Liver (tissue), 3 donors: ENCODE data around the gene GLYATL3.
"Not testable (repeated sequence)": the region's sequence is repeated elsewhere in the genome, so short reads cannot be mapped to it uniquely, and the experiment has no call there.

Source experiments
- FOXA1 ChIP-seq: IDR thresholded peaks from 2 replicates; pipeline ENCODE4 v1.6.1; 2016; ENCODE audit warnings: antibody characterized with exemption
- GABPA ChIP-seq, 2 donors: IDR thresholded peaks in 1 of 2; conservative IDR thresholded peaks in 1 of 2; 2 replicates each; pipeline ENCODE4 v1.6.1; 2016; ENCODE audit warnings: antibody characterized with exemption in 2 of 2, mild to moderate bottlenecking in 1 of 2, moderate library complexity in 1 of 2
- JUND ChIP-seq, 2 donors: IDR thresholded peaks; 2 replicates each; pipeline ENCODE4 v1.6.1; 2016; ENCODE audit warnings: antibody characterized with exemption in 2 of 2
- MAX ChIP-seq: IDR thresholded peaks from 2 replicates; pipeline ENCODE4 v1.6.1; 2016; ENCODE audit warnings: antibody characterized with exemption
- RAD21 ChIP-seq, 2 donors: IDR thresholded peaks; 2 replicates each; pipeline ENCODE4 v1.6.1; 2016; ENCODE audit warnings: antibody characterized with exemption in 2 of 2, mild to moderate bottlenecking in 2 of 2
- RXRA ChIP-seq, 2 donors: IDR thresholded peaks; 2 replicates each; pipeline ENCODE4 v1.6.1; 2017 to 2018; ENCODE audit warnings: antibody characterized with exemption in 2 of 2, mild to moderate bottlenecking in 1 of 2
- SP1 ChIP-seq: IDR thresholded peaks from 2 replicates; pipeline ENCODE4 v1.6.1; 2018; ENCODE audit warnings: antibody characterized with exemption, mild to moderate bottlenecking
- TAF1 ChIP-seq: conservative IDR thresholded peaks from 2 replicates; pipeline ENCODE4 v1.6.1; 2016; ENCODE audit warnings: antibody characterized with exemption, mild to moderate bottlenecking
- YY1 ChIP-seq: IDR thresholded peaks from 2 replicates; pipeline ENCODE4 v1.6.1; 2016; ENCODE audit warnings: antibody characterized with exemption, mild to moderate bottlenecking
- TF ChIP-seq, protein P1 (sequence below): fragments of 150-350 bp; IDR thresholded peaks from 2 replicates; pipeline ENCODE4 v1.5.1; 2017; ENCODE audit warnings: improper control_type of control experiment, low read depth, low read length; ENCODE audit not compliant: missing input control
- donor health status: healthy.
- donor health status: healthy.

DNA sequence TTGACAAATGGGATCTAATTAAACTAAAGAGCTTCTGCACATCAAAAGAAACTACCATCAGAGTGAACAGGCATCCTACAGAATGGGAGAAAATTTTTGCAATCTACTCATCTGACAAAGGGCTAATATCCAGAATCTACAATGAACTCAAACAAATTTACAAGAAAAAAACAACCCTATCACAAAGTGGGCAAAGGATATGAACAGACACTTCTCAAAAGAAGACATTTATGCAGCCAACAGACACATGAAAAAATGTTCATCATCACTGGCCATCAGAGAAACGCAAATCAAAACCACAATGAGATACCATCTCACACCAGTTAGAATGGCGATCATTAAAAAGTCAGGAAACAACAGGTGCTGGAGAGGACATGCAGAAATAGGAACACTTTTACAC lies 23.2 kb upstream of the GLYATL3 start:
- TF ChIP-seq, protein P1, sequence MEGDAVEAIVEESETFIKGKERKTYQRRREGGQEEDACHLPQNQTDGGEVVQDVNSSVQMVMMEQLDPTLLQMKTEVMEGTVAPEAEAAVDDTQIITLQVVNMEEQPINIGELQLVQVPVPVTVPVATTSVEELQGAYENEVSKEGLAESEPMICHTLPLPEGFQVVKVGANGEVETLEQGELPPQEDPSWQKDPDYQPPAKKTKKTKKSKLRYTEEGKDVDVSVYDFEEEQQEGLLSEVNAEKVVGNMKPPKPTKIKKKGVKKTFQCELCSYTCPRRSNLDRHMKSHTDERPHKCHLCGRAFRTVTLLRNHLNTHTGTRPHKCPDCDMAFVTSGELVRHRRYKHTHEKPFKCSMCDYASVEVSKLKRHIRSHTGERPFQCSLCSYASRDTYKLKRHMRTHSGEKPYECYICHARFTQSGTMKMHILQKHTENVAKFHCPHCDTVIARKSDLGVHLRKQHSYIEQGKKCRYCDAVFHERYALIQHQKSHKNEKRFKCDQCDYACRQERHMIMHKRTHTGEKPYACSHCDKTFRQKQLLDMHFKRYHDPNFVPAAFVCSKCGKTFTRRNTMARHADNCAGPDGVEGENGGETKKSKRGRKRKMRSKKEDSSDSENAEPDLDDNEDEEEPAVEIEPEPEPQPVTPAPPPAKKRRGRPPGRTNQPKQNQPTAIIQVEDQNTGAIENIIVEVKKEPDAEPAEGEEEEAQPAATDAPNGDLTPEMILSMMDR = not testable (repeated sequence)
- not testable (repeated sequence) for TF ChIP-seq YY1; MAX; RAD21 (IDR thresholded peaks at IDR 0.05); TAF1; JUND (IDR thresholded peaks at IDR 0.05); FOXA1; GABPA (IDR thresholded peaks at IDR 0.05 in 1 of 2, conservative IDR thresholded peaks at IDR 0.05 in 1 of 2); SP1; RXRA (IDR thresholded peaks at IDR 0.05)
